GM20000 (cell line): Measurements from ENCODE around the gene CYP4X1.
"Not testable (repeated sequence)": the region's sequence is repeated elsewhere in the genome, so short reads cannot be mapped to it uniquely, and the experiment has no call there.

Experiments
- DNase-seq: peaks from one replicate; pipeline ENCODE4 v3.0.0; 2012; ENCODE audit warnings: low spot score
- TF ChIP-seq, protein P1 (sequence below): IDR thresholded peaks from 2 replicates; pipeline ENCODE4 v1.5.1; 2012; ENCODE audit warnings: mild to moderate bottlenecking, control low read depth; ENCODE audit errors: extremely low read depth, missing control alignments

The CYP4X1 gene, protein sequence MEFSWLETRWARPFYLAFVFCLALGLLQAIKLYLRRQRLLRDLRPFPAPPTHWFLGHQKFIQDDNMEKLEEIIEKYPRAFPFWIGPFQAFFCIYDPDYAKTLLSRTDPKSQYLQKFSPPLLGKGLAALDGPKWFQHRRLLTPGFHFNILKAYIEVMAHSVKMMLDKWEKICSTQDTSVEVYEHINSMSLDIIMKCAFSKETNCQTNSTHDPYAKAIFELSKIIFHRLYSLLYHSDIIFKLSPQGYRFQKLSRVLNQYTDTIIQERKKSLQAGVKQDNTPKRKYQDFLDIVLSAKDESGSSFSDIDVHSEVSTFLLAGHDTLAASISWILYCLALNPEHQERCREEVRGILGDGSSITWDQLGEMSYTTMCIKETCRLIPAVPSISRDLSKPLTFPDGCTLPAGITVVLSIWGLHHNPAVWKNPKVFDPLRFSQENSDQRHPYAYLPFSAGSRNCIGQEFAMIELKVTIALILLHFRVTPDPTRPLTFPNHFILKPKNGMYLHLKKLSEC

DNA sequence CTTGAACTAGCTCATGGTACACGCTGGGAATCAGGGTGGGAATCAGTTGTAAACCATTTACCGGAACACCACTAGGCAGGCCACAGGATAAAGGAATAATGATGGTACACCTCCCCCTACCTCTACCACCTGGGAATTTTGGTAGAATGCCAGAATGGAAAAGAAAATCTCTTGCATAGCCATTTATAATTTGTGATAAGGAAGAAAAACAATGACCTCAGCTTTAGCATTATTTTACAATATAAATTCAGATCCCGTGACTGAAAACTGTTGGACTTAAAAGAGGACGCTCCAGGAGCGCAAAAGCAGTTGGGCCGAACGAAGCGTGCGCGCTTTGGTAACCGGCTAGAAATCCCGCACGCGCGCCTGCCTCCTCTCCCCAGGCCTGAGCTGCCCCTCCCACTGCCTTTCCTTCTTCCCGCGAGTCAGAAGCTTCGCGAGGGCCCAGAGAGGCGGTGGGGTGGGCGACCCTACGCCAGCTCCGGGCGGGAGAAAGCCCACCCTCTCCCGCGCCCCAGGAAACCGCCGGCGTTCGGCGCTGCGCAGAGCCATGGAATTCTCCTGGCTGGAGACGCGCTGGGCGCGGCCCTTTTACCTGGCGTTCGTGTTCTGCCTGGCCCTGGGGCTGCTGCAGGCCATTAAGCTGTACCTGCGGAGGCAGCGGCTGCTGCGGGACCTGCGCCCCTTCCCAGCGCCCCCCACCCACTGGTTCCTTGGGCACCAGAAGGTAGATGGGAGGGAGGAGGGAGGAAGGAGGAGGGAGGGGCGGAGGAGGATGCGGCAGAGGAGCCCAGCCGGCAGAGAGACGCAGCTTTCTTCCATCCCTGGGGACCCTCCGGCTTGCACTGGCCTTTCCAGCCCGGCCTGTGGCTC is at the start of gene CYP4X1:
CYP4X1 (plus strand) TSS at position 402 of the 873 bp plus-strand sequence; CDS start at position 551, 149 bp downstream.
- no peak for DNase-seq
- TF ChIP-seq, protein P1, sequence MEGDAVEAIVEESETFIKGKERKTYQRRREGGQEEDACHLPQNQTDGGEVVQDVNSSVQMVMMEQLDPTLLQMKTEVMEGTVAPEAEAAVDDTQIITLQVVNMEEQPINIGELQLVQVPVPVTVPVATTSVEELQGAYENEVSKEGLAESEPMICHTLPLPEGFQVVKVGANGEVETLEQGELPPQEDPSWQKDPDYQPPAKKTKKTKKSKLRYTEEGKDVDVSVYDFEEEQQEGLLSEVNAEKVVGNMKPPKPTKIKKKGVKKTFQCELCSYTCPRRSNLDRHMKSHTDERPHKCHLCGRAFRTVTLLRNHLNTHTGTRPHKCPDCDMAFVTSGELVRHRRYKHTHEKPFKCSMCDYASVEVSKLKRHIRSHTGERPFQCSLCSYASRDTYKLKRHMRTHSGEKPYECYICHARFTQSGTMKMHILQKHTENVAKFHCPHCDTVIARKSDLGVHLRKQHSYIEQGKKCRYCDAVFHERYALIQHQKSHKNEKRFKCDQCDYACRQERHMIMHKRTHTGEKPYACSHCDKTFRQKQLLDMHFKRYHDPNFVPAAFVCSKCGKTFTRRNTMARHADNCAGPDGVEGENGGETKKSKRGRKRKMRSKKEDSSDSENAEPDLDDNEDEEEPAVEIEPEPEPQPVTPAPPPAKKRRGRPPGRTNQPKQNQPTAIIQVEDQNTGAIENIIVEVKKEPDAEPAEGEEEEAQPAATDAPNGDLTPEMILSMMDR = no peak

DNA sequence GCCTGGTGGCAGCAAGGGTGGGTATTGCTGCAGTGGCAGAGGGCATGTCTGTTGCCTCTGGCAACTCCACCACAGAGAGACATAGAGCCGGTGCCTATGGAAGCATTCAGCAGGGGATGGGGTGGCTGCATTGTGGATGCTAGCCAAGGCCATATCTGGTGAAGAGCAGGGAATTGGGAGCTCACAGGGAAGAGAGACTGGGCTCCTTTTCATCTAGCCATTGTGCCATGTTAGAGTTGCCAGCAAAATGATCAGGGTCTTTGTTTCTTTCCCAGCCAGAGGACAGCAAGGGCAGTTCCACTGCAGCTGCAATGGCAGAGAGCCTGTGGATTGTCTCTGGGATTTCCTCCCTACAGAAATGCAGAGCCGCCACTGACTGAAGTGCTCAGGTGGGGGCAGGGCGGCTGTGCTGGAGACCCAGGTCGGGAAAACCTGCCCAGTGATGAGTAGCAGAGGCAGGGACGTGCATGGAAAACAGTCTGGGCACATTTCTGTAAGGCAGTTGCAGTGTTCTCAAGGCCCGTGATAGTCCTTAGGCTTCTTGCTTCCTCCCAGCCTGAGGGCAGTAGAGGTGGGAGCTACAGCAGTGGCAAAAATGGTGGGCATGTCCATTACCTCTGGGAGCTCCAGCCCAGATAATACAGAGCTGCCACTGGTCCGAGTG is 40.2 kb upstream of the CYP4X1 start:
- DNase-seq = no peak

DNA sequence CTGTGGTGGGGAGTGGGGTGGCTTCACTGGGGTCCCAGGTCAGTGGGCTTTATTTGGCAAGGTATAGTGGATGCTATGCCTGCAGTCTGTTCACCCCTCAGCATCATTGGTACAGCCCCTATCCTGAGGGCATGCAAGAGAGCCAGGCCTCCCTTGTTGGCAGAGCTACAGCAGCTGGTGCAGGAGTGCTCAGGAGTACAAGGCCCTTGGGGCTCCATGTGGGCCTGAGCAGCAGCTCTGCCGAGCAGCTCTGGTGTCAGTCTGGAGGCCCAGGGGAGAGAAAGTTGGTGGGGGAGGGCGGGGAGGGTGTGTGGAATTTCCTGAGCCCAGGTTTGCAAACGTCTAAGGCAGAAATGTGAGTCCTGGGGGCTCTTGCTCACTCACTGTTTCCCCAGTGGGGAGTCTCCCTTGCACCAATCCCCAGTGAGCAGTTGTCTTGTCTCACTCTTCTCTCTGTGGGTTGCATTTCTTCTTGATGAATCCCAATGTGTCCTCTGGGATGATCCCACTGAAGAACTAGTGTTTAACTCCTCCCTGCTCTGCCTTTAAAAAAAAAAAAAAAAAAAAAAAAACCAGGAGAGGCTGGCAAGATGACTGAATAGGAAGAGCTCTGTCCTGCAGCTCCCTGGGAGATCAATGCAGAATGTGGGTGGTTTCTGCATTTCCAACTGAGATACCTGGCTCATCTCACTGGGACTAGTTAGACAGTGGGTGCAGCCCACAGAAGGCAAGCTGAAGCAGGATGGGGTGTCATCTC is 39.5 kb upstream of the CYP4X1 start:
- DNase-seq = no peak
- TF ChIP-seq, protein P1 = no peak

More for the DNA sequence above, 40.2 kb upstream of the CYP4X1 start:
- TF ChIP-seq, protein P1 = no peak

DNA sequence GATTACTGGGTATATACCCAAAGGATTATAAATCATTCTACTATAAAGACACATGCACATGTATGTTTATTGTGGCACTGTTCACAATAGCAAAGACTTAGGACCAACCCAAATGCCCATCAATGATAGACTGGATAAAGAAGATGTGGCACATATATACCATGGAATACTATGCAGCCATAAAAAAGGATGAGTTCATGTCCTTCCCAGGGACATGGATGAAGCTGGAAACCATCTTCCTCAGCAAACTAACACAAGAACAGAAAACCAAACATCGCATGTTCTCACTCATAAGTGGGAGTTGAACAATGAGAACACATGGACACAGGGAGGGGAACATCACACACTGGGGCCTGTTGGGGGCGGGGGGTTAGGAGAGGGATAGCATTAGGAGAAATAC is 32.9 kb upstream of the CYP4X1 start:
- DNase-seq = not testable (repeated sequence)

DNA sequence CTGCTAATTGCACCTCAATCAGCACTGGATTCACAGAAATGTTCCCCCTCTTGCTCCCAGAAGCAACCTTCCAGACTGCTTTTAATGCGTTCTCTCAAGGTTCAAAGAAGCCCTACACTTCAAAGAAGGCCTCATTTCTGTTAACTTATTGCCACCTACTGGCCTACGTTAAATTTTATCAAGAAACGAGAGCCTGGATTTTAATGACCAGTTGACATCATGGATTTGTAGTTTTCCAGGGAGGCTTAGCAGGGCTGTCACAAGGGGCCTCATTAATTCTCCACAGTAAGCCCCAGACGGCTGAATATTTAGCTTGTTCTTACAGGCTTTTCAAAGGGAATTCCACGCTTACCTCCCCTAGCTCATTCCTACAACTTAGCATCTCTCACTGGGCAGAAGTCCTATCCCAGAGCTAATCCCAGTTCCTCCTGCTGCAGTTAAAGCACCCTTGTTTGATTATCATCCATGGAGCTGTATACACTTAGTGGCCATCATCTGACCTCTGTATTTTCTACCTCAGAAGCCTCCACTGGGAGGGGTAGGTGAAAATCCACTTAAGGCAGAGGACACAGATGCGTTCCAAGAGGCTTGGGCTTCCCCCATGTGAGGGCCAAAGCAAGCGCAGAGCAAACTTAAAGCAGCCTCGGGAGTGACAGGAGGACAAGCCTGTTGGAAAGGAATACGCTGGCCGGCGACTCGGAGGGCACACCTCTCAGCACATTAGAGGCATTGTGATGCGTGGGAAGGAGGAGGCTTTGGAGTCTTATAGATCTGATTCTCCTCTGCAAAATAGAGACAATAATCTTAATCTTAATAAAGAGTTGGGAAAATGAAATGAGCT is 32.2 kb upstream of the CYP4X1 start:
- TF ChIP-seq, protein P1 = no peak
- no peak for DNase-seq

DNA sequence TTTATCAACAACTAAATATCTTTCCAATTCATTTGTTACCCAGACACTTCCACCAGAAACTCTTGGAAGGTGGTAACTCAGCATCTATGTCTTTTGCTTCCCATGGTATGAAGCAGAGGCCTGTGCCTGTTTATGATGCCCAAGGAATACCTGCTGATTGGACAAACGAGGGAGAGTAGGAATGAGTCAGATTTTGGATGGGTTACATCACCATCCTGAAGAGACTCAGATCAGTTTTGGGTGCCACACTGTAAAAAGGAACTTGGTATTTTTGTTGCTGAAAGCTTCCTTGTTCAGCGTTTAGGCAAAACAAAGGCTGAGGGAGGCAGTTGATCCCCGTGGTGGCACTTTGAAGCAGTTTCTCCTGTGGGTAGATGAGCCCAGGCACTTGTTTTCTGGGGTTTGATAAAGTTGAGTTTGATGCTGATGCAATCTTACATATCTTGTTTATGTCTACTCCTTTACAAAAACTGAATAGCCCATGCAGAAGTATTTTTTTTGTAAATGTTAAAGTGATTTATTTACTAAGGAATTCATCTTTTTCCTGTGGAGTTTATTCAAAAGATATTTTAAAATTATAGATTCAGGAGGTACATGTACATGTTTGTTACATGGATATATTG is 26.7 kb upstream of the CYP4X1 start:
- TF ChIP-seq, protein P1 = no peak
- DNase-seq = no peak
